ENCODE measurements around the gene ZNF764. TPM values are rescaled to one million over a fixed set of nuclear protein-coding genes. Genes with fewer than 3 reads are reported as not detected.

The ZNF764 gene
- total RNA-seq, 4 donors from 2014 or later = 4.7 to 8.3 (median 7.2) TPM

- no peak for DNase-seq
- intact Hi-C loops (cut with DNase I) = no loop called here
- no peaks in the 10 kb centered on the region for H3K27me3 ChIP-seq
- H3K36me3 ChIP-seq = peaks cover 0 to 16% (median 0%) of the 10 kb centered on the region in 3 donors
- no peak overlapping the region for H3K27ac ChIP-seq
- H3K9me3 ChIP-seq = no peaks in the 10 kb centered on the region
- WGBS, 2 donors = 82 to 93% methylated on average over 3 to 5 of the region's 7 CpGs
- peaks cover 0 to 26% (median 0%) of the 10 kb centered on the region in 3 donors for H3K4me1 ChIP-seq
- no peak for TF ChIP-seq POLR2A (IDR thresholded peaks at IDR 0.05)
- no peak for TF ChIP-seq CTCF (IDR thresholded peaks at IDR 0.05)
- H3K4me3 ChIP-seq = no peak overlapping the region
Measured at GRCh38 chr16:30521476-30521872, 36.7 kb downstream of the ZNF764 start.

DNA sequence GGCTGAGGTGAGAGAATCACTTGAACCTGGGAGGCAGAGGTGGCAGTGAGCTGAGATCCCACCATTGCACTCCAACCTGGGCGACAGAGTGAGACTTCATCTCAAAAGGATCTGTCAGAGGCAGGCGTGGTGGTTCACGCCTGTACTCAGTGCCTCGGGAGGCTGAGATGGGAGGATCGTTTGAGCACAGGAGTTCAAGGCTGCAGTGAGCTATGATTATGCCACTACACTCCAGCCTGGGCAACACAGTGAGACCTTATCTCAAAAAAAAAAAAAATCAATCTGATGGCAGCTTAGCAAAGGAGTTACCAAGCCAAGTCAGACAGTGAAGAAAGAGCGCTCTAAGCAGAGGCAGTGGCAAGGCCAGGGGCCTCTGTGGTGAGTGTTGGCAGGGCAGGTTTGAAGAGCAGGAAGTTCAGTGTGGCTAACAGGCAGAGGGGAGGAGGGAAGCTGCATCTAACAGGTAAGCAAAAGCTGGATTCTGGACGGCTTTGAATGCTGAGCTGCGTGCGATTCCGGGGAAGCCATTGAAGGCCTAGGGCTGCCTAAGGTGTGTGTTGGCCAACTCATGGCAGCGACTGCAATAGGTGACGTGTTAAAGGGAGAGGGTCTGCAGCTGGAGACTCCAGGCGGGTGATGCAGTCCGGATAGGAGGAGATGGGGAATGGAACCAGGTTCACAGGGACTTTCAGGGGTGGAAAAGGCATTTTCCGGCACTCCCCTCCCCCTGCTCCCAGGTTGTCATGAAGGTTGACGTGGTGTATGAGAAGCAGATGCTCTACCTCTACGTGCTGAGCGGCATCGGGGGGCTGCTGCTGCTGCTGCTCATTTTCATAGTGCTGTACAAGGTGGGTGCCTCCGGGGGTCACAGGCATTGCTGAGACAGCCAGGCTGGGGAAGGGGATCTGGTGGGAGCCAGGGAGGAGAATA is 38.8 kb downstream of the ZNF764 start:
- Histone ChIP-seq H3K36me3 (peaks cover 0 to 6% (median 0%) of the 10 kb centered on the region in 3 donors), H3K27ac (no peak overlapping the region), H3K27me3 (no peaks in the 10 kb centered on the region), H3K4me3 (no peak overlapping the region), H3K9me3 (no peaks in the 10 kb centered on the region), H3K4me1 (peaks cover 0 to 7% (median 0%) of the 10 kb centered on the region in 3 donors)
- intact Hi-C loops (cut with DNase I) = no loop called here
- TF ChIP-seq CTCF (IDR thresholded peaks at IDR 0.05) = no peak
- TF ChIP-seq POLR2A (IDR thresholded peaks at IDR 0.05) = no peak
- WGBS, 2 donors = 85 to 92% methylated on average over 15 to 19 of the region's 20 CpGs
- no peak for DNase-seq

DNA sequence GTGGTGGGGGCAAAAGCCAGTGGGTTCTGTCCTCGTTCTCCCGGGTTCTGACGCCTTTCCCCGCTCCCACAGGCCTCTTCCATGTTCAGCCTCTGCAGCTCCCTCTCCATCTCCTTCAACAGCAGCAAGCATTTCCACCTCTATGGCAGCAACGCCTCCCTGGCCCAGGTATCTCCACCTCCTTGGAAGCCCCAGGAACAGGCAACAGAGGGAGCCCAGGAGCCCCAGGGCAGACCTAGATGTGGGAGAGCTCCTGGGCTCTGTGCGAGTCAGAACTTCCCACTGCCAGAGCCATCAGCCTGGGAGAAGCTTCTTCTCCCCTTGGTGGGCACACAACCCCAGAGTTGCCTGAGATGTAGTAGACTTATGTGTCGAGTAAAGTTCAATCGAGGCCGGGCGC is 39.6 kb downstream of the ZNF764 start:
- 84 to 91% methylated on average over 7 to 9 of the region's 10 CpGs for WGBS, 2 donors
- H3K36me3 ChIP-seq = no peaks in the 10 kb centered on the region
- TF ChIP-seq CTCF (IDR thresholded peaks at IDR 0.05) (no peak), POLR2A (IDR thresholded peaks at IDR 0.05) (no peak)
- H3K4me3 ChIP-seq = no peak overlapping the region
- peaks cover 0 to 3% (median 0%) of the 10 kb centered on the region in 3 donors for H3K4me1 ChIP-seq
- no peaks in the 10 kb centered on the region for H3K9me3 ChIP-seq
- intact Hi-C loops (cut with DNase I) = no loop called here
- no peak for DNase-seq
- no peak overlapping the region for H3K27ac ChIP-seq
- no peaks in the 10 kb centered on the region for H3K27me3 ChIP-seq

GRCh38 chr16:30515275-30515674 is 42.9 kb downstream of the ZNF764 start:
- H3K27me3 ChIP-seq = no peaks in the 10 kb centered on the region
- WGBS, 2 donors = 82 to 84% methylated on average over 2 of the region's 2 CpGs
- H3K27ac ChIP-seq = no peak overlapping the region
- DNase-seq = no peak
- H3K36me3 ChIP-seq = no peaks in the 10 kb centered on the region
- intact Hi-C loops (cut with DNase I) = no loop called here
- H3K4me3 ChIP-seq = no peak overlapping the region
- H3K4me1 ChIP-seq = no peaks in the 10 kb centered on the region
- TF ChIP-seq CTCF (IDR thresholded peaks at IDR 0.05) = no peak
- no peak for TF ChIP-seq POLR2A (IDR thresholded peaks at IDR 0.05)
- H3K9me3 ChIP-seq = no peaks in the 10 kb centered on the region

- Histone ChIP-seq H3K36me3 (no peaks in the 10 kb centered on the region), H3K27me3 (no peaks in the 10 kb centered on the region), H3K4me3 (no peak overlapping the region), H3K9me3 (no peaks in the 10 kb centered on the region), H3K27ac (no peak overlapping the region), H3K4me1 (no peaks in the 10 kb centered on the region)
- intact Hi-C loops (cut with DNase I) = no loop called here
- 85 to 100% methylated on average over 1 to 3 of the region's 3 CpGs for WGBS, 2 donors
- TF ChIP-seq CTCF (IDR thresholded peaks at IDR 0.05) = no peak
- no peak for DNase-seq
Measured at GRCh38 chr16:30511509-30511908, 46.7 kb downstream of the ZNF764 start.

All from esophagus squamous epithelium (tissue), 5 donors.